Activated CD4-positive, CD25-positive, alpha-beta regulatory T cell treated with anti-CD3 and anti-CD28 coated beads, Interleukin-2, amount 50 U/mL, for 24 hours (primary cell): Measurements from ENCODE around the gene MUC21.
"Not testable (repeated sequence)": the region's sequence is repeated elsewhere in the genome, so short reads cannot be mapped to it uniquely, and the experiment has no call there.

Experiments
- ATAC-seq, 2 donors: fragments of 150-1000 bp; cut with Tn5 transposase; one replicate each; pipeline ENCODE4 v1.10.0; 2021; ENCODE audit warnings: mild to moderate bottlenecking in 1 of 2, moderate library complexity in 1 of 2

Gene MUC21

GRCh38 chr6:30970946-30971345, 12.6 kb upstream of the MUC21 start:
- ATAC-seq, result no peak

- no peak for ATAC-seq
These were observed 10.7 kb upstream of the MUC21 start for GRCh38 chr6:30972816-30973215.

- no peak for ATAC-seq
These were observed 8.8 kb upstream of the MUC21 start for GRCh38 chr6:30974490-30975252.

GRCh38 chr6:30979141-30979540, 4.4 kb upstream of the MUC21 start:
- ATAC-seq, result no peak

GRCh38 chr6:30979690-30980089, 3.8 kb upstream of the MUC21 start:
- ATAC-seq, result no peak

GRCh38 chr6:30981942-30982772, 1.4 kb upstream of the MUC21 start:
- no peak for ATAC-seq

GRCh38 chr6:30985490-30985889, 2.0 kb downstream of the MUC21 start:
- peak in 1 of 2 donors; percentile 30 for ATAC-seq

- ATAC-seq, result no peak
These were observed 3.8 kb downstream of the MUC21 start for GRCh38 chr6:30987304-30987703.

GRCh38 chr6:30988209-30988825, 4.8 kb downstream of the MUC21 start:
- ATAC-seq, result no peak

- ATAC-seq, result peak; percentile 65 to 75
These were observed 7.0 kb downstream of the MUC21 start for GRCh38 chr6:30990422-30991086.

- ATAC-seq, result no peak
These were observed 8.4 kb downstream of the MUC21 start for GRCh38 chr6:30991891-30992290.

- no peak for ATAC-seq
These were observed 13.8 kb downstream of the MUC21 start for GRCh38 chr6:30997301-30997700.

GRCh38 chr6:30998785-30999184, 15.3 kb downstream of the MUC21 start:
- ATAC-seq, result no peak

GRCh38 chr6:31000067-31000860, 16.7 kb downstream of the MUC21 start:
- not testable (repeated sequence) for ATAC-seq

- no peak for ATAC-seq
These were observed 17.9 kb downstream of the MUC21 start for GRCh38 chr6:31001281-31001888.

- no peak for ATAC-seq
These were observed 19.0 kb downstream of the MUC21 start for GRCh38 chr6:31002471-31002870.

GRCh38 chr6:31004794-31005193, 21.3 kb downstream of the MUC21 start:
- no peak for ATAC-seq

GRCh38 chr6:31005249-31006020, 21.9 kb downstream of the MUC21 start:
- no peak for ATAC-seq

GRCh38 chr6:31007694-31008093, 24.2 kb downstream of the MUC21 start:
- ATAC-seq, result no peak

GRCh38 chr6:31008165-31008564, 24.6 kb downstream of the MUC21 start:
- ATAC-seq, result no peak

GRCh38 chr6:31009731-31010130, 26.2 kb downstream of the MUC21 start:
- no peak for ATAC-seq
